Hematopoietic multipotent progenitor cell (in vitro differentiated cells): ENCODE results near the gene GCNT1. TPM values are rescaled to one million over a fixed set of nuclear protein-coding genes. Genes with fewer than 3 reads are reported as not detected.
"Not testable (repeated sequence)": the region's sequence is repeated elsewhere in the genome, so short reads cannot be mapped to it uniquely, and the experiment has no call there.

Experiments
- DNase-seq, 3 donors: peaks; one replicate each; pipeline ENCODE4 v3.0.0-alpha.2; 2011 to 2015; ENCODE audit warnings: low read depth in 2 of 3, low spot score in 2 of 3
- total RNA-seq: library from RNA; depleted of rRNA; stranded (reverse); fragments of >200 nt; gene quantifications from one replicate; pipeline ENCODE4 v1.2.3, GENCODE V29; 2012

Gene GCNT1
- 35.8 TPM for total RNA-seq

DNA sequence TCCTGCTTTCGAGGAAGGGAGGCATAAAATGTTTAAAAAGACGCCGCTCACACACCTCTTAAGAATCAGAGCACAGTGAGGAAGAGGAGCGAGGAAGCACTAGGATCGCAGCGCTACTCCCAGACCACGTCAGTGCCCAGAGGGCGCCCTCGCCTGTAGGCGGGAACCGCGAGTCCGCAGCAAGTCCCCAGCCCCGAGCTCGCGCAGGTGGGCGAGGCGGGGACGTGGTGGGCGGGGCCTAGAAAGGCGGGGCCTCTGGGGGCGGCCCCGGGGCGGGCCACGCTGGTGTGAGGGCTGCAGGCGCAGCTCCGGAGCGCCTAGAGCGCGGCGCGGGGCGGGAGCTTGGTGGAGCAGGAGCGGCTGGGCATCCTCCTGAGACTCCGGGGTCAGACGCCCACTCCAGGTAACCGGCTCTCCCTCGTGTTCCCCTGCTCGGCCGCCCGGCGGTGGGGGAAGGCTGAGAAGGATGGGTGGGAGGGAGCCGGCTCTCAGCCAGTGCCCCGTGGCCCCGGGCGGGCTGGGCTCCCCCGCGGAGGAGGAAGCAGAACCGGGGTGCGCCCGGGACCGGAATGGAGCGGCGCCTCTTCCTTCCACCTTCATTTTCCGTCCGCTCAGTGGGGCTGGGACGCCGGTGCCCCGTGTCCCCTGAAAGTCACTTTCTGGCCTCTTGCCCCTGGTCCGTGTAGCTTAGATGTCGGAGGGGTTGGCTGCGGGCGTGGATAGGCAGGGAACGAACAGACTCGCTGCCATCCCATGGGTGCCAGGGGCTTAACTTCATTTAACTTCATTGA, at the start of gene GCNT1:
GCNT1 (plus strand) TSS at position 280 of the 791 bp plus-strand sequence. CDS start 43,200 bp downstream, outside the sequence.
- peak; percentile 74 to 91 (median 88) for DNase-seq

DNA sequence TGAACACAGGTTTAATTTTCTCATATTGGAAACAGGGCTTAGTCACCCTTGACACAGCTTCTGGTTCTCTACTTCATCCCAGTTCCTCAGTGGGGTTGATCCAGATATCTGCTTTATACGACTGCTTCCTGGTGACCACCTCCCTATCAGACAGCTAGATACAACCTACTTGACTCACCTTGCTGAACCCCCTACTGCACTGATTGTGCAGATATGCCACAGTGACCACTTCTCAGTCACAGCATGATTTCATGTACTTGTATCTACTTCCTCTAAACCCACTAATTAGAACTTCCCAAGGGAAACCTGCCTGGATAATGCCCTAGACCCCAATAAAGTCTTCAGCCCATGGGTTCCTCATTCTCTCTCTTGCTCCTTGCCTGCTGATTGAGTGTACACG, 46.3 kb upstream of the GCNT1 start:
- DNase-seq: no peak

GRCh38 chr9:76413658-76414057, 45.3 kb upstream of the GCNT1 start:
- no peak for DNase-seq

DNA sequence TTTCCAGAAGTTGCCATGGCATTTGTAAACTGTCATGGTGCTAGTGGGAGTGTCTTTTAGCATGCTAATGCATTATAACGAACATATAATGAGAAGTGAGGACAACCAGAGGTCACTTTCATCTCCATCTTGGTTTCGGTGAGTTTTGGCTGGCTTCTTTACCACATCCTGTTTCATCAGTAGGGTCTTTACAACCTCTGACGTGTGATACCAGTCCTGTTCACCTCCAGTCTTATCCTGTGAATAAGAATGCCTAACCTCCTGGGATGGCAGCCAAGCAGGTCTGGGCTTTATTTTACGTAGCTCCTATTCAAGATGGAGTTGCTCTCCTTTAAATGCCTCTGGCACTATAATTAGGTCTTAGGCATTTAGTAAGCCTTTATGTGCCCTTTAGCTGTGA, 44.3 kb upstream of the GCNT1 start:
- no peak for DNase-seq

GRCh38 chr9:76415154-76415553, 43.8 kb upstream of the GCNT1 start:
- no peak for DNase-seq

DNA sequence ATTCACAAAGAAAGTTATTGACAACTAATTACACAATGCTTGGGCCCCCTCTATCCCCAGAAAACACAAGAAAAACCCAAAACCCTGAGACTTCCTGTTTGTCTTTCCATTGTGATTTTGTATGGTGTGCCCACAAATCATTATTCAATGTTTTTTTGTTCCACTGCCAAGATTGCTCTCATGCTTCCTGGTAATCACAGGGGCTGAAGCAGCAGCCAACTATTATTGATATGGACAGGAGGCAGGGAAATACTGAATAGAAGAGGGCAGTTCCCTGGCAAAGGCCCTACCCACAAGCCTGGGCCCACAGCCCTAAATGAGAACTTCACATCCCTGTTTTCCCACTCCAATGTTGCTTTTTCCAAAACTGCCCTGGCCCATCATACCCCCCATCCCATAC, 43.3 kb upstream of the GCNT1 start:
- no peak for DNase-seq

DNA sequence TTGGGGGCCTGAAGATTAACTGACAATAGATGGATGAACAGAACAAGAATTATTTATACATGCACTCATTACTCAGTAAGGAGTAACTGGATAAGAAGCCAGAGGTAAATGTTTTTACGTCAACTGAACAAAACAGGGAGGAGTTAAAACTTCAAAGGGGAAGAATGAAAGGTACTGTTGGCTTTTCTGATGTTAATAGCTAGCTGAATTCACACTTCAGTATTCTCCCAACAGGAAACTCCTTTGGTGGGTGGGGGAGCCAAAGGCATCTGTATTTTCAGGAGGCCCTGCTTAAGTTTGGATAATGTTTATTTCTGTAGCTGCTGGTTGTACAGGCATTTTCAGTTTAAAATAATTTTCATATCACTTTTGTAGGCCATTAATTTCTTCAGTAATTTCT, 41.6 kb upstream of the GCNT1 start:
- no peak for DNase-seq

DNA sequence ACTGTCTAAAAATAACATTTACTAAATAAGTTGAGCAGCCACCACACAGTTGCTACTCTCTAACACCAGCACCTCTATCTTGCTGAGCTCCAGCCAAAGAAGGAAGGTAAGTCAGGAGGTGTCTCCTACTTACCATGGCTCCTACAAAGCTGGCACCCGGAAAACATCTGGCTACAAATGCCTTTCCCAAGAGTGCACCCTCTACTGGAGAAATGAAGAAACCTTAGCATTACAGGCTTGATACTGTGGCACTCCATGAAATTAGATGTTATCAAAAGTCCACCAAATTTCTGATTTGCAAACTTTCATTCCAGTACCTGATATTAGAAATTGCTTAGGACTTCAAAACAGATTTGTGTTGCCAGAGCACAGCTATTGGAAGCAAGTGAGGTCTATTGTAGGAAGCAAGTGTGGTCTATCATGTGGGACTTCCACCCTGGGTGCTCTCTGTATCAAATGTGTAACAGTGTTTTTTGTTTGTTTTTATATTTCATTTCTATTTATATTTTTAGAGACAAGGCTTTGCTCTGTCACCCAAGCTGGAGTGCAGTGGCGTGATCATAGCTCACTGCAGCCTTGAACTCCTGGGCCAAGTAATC, 39.1 kb upstream of the GCNT1 start:
- DNase-seq: peak in 1 of 3 donors; percentile 11

DNA sequence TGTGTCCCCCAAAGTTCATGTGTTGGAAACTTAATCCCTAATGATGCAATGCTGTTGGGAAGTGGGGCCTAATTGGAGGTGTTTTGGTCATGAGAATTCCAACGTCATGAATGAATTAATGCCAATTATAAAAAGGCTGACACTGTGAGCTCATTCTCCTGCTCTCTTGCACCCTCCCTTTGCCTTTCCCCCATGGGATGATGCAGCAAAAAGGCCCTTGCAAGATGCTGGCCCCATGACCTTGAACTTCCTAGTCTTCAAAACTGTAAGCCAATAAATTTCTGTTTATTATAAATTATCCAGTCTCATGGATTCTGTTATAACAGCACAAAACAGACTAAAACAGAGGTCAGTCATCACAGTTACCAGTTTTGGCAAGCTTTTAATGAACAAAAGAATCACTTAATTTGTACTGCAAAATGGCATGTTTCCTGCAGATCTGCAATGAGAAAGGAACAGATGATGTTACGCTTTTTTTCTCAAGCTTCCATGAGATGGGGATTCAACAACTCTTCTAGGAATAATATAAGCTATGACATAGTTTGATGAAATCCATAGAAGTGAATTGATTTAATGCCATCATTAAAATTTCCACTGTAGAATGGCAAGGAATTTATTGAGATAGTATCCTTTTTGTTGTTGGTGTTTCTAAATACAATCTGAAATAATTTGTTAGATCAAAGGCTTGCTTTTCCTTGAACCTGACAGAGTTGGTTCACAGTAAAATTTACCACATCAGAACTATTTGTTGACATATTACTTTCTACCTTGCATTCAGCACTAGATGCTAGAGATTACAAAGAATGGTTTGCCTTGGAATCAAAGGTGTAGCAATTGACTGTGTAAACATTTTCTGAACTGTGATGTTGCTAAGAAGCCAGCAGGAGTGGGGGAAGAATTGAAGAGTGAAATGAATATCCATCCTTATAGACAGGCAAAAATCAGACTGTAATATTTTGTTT, 35.5 kb upstream of the GCNT1 start:
- DNase-seq: no peak

- no peak for DNase-seq
Observed at GRCh38 chr9:76424491-76424890, 34.5 kb upstream of the GCNT1 start.

DNA sequence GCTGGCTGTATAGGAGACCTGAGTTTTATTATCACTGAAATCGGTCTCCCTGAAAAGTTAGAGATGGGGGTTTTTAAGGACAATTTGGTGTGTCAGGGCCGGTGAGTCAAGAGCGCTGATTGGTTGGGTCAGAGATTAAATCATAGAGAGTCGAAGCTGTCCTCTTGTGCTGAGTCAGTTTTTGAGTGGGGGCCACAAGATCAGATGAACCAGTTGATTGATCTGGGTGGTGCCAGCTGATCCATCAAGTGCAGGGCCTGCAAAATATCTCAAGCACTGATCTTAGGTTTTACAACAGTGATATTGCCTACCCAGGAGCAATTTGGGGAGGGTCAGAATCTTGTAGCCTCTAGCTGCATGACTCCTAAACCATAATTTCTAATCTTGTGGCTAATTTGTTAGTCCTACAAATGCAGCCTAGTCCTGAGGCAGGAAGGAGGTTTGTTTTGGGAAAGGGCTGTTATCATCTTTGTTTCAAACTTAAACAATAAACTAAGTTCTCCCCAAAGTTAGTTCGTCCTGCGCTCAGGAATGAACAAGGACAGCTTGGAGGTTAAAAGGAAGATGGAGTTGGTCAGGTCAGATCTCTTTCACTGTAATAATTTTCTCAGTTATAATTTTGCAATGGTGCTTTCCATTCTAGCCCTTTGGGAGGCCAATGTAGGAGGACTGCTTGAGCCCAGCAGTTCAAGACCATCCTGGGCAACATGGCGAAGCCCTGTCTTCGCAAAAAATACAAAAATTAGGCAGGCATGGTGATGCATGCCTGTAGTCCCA, 33.1 kb upstream of the GCNT1 start:
- DNase-seq: no peak

- DNase-seq: no peak
Observed at GRCh38 chr9:76426807-76427419, 32.1 kb upstream of the GCNT1 start.

- DNase-seq: no peak
Observed at GRCh38 chr9:76431601-76432000, 27.4 kb upstream of the GCNT1 start.

- DNase-seq: no peak
Observed at GRCh38 chr9:76433406-76433805, 25.6 kb upstream of the GCNT1 start.

DNA sequence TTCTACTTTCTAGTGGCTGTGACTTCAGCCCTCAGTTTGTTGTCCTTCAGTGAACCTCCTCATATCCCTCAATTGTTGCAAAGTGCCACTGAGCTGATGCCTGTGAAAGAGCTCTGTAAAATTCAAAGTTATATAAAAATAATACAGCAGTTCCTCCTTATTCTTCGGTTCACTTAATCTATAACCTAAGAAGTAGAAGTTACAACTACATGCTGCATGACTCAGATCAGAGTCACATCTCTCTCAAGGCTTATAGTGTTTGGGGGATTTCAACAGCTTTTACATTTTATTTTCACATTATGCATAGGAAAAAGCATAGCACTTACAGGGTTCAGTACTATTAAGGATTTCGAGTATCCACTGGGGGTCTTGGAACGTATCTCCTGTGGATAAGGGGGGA, 25.1 kb upstream of the GCNT1 start:
- no peak for DNase-seq

DNA sequence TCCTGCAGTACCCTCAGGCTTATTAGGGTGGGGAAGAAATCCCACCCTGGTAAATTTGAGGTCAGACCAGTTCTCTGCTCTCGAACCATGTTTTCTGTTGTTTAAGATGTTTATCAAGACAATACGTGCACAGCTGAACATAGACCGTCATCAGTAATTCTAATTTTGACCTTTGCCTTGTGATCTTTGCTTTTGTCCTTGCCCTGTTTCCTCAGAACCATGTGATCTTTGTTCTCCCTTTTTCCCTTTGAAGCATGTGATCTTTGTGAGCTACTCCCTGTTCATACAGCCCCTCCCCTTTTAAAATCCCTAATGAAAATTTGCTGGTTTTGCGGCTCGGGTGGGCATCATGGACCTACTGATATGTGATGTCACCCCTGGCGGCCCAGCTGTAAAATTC, 24.1 kb upstream of the GCNT1 start:
- not testable (repeated sequence) for DNase-seq

GRCh38 chr9:76437017-76437699, 21.8 kb upstream of the GCNT1 start:
- DNase-seq: not testable (repeated sequence)

GRCh38 chr9:76438841-76439588, 20.0 kb upstream of the GCNT1 start:
- DNase-seq: no peak
